ENCODE measurements around the gene CLIC1.

CLIC1 gene

GRCh38 chr6:31768363-31769257 lies 32.3 kb upstream of the CLIC1 start:
- no peak for DNase-seq (ENCODE audit: low read depth)

DNA sequence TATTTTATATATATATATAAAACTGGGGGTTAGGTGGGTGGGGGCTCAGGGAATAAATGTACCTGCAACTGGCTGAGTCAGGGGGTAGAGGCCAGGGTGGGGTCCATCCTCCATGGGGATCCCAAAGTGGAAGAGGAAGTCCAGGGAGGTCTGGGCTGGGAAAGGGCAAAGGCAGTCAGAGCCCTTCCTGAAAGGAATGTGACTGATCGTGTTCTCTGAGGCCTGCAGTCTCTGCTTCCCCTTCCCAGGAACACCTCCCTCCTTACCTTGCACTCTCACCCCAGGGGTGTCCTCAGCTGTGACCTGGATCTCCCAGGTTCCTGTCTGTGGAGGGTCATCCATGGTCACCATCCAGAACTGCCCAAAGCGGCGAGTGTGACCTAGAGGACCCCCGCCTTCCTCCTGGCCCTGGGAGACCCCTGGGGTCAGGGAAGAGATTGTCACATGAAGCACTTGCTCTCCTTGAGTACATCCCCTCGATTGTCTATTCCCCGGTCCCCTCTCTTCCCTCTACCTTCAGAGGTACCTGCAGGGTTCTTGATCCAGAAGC lies 30.8 kb upstream of the CLIC1 start:
- no peak for DNase-seq (ENCODE audit: low read depth)

- no peak for DNase-seq (ENCODE audit: low read depth)
Observed at GRCh38 chr6:31765910-31766794, 29.8 kb upstream of the CLIC1 start.

DNA sequence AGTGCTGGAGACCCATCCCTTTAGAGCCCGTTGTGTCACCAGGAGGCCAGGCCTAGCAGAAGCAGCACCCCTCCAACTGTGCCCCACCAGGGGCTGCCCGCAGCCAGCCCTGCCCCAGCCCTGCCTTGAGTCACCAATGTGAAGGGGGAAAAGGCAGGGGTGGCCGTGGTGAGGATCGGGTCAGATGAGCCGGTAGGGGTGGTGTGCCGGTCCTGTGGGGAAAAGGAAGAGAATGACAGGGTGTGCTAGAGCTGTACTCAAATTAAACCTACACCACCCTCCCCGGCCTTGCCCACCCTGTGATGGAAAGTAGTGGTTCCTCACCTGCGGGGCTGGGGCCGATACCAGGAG lies 29.2 kb upstream of the CLIC1 start:
- no peak for DNase-seq (ENCODE audit: low read depth)

GRCh38 chr6:31764198-31764597 lies 27.9 kb upstream of the CLIC1 start:
- no peak for DNase-seq (ENCODE audit: low read depth)

DNA sequence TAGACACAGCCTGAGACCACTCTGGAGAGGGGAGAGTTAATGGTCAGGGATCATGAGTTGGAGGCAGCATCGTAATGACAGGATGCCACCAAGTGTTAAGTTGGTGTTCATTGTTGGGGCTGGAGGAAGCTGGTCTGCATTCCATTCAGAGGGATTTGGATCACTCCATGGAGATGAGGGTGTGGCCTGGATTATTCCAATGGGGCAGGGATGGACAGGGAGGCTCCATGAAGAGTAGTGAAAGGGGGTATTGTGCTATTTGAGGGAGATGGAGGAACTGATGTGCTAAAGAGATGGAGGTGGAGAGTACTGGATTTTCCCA lies 27.2 kb upstream of the CLIC1 start:
- DNase-seq (ENCODE audit: low read depth), result no peak

- no peak for DNase-seq (ENCODE audit: low read depth)
Observed at GRCh38 chr6:31762878-31763618, 26.7 kb upstream of the CLIC1 start.

GRCh38 chr6:31762356-31762755 lies 26.0 kb upstream of the CLIC1 start, which contains the start of gene SAPCD1:
TSS of gene SAPCD1 (plus strand) at chr6:31762656. CDS start at chr6:31763055, 399 bp downstream.
- DNase-seq (ENCODE audit: low read depth), result no peak

GRCh38 chr6:31761343-31761742 lies 25.0 kb upstream of the CLIC1 start:
- no peak for DNase-seq (ENCODE audit: low read depth)

GRCh38 chr6:31760790-31761189 lies 24.5 kb upstream of the CLIC1 start:
- no peak for DNase-seq (ENCODE audit: low read depth)

- no peak for DNase-seq (ENCODE audit: low read depth)
Observed at GRCh38 chr6:31758281-31758680, 22.0 kb upstream of the CLIC1 start.

DNA sequence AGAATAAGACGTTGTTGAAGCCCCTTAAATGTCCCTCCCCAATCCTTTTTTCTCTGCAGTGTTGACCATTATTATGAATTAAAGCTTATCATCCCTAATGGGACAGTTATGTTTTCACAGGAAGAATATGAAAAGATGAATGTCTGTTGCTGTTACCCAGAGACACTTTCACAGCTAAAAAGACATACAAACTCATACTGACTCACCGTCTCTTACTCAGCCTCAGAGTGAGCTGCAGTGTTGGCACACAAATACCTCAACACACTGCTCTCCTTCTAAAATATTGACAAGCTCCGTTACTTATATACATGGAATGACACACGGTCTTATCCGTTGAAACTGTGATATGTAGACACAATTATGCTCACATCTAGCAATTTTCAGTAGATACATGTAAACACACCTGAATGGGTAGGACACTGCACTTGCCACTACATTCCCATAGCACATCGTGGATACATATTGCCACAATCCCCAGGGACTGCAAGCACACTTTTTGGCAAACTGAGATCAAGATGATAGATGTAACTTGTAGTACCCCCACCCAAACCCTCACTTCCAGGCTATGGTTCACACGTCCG lies 16.5 kb upstream of the CLIC1 start:
- DNase-seq (ENCODE audit: low read depth), result no peak

DNA sequence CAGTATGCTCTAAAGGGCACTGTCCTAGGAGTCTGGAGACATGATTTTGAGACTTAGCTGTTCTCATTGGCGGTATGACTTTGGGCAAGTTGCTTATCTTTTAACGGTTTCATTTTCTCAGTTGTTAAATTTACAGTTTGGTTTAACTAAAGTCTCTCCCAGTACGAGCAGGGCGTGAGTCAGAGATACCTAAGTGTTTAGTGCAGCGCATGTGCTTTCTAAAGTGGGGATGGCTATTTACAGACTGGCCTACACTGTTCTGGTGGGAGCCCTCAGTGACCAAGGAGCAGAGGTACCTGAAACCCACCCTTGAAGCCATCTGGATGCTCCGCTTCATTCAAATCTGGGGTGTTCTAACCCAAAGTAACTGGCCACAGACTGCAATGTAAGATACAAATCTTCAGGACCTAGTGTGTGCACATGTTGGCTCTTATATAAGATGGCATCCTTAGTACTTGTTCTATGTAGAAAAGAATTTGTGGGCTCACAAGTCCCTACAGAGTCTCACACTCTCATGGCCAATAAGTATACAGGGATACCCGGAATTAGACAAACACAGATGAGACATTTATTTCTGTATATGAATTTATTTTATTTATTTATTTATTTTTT lies 14.2 kb upstream of the CLIC1 start:
- no peak for DNase-seq (ENCODE audit: low read depth)

GRCh38 chr6:31749301-31750036 lies 13.1 kb upstream of the CLIC1 start:
- no peak for DNase-seq (ENCODE audit: low read depth)

DNA sequence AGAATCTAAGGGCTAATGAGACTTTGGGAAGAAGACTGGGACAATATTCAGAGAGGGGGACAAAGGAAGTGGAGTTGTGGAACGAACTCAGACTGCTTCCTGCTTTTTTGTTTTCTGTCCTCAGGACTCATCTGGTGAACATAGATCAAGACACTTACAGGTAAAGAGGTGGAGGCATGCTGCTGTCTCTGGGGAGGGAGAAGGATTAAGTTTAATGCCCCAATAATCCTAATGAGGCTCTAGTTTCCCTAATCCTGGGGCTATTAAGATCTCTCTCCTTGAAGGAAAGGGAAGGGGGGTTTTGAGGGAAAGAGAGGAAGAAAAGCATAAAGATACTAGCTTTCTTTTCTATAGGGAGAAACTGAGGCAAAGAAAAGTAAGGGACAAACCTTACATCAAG lies 8.1 kb upstream of the CLIC1 start:
- no peak for DNase-seq (ENCODE audit: low read depth)

- no peak for DNase-seq (ENCODE audit: low read depth)
Observed at GRCh38 chr6:31742894-31743293, 6.6 kb upstream of the CLIC1 start.

- DNase-seq (ENCODE audit: low read depth), result no peak
Observed at GRCh38 chr6:31741815-31742214, 5.5 kb upstream of the CLIC1 start.

GRCh38 chr6:31740397-31741223 lies 4.3 kb upstream of the CLIC1 start:
- no peak for DNase-seq (ENCODE audit: low read depth)

DNA sequence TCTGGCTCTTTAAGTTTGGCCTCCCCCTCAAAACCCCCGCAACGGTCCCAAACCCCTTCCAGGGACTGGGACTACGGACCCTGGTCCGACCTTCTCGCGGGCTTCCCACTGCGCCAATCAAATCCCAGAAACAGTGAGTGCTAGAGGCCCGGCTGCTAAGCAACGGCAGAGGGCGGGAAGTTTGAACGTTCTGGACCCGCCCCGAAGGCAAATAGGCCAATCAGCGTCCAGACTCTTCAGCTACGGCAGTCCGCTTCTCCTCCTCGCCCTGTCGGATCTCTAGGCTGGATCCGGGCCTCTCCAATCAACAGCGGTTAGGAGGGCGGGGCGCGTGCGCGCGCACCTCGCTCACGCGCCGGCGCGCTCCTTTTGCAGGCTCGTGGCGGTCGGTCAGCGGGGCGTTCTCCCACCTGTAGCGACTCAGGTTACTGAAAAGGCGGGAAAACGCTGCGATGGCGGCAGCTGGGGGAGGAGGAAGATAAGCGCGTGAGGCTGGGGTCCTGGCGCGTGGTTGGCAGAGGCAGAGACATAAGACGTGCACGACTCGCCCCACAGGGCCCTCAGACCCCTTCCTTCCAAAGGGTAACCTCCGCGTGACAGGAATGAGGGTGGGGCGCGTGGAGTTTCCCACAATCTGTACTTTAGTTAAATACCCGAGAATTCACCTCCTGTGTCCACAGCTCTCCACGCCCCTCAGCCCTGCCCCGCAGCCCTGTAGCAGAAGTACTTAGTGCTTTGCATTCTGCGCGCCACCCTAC lies 3.5 kb upstream of the CLIC1 start, which contains the start of gene MSH5:
Gene MSH5, plus strand, starts transcription at position 367 of the 758 bp plus-strand sequence. CDS start 462 bp downstream, outside the sequence.
- peak; percentile 95 for DNase-seq (ENCODE audit: low read depth)

Data from activated T-cell treated with anti-CD3 and anti-CD28 coated beads for 24 hours (primary cell).